Lower lobe of right lung (tissue), 2 donors: ENCODE measurements around the gene KLF7. TPM values are rescaled to one million over a fixed set of nuclear protein-coding genes. Genes with fewer than 3 reads are reported as not detected.
A peak's percentile ranks its signal among the peaks of the same experiment; 100 is the strongest.

Experiments used
- ATAC-seq, 2 donors: fragments of 200-7000 bp; cut with Tn5 transposase; one replicate each; pipeline ENCODE4 v1.9.1; 2020 to 2022; ENCODE audit warnings: mild to moderate bottlenecking in 2 of 2, moderate library complexity in 2 of 2
- DNase-seq: peaks from one replicate; pipeline ENCODE4 v3.0.0-alpha.2; 2020
- H3K27ac ChIP-seq: fragments of 200-600 bp; one replicate; pipeline ENCODE4 v1.8.0; 2022
- H3K27me3 ChIP-seq: fragments of 200-600 bp; one replicate; pipeline ENCODE4 v1.8.0; 2022; ENCODE audit warnings: low read depth
- H3K36me3 ChIP-seq: fragments of 200-600 bp; one replicate; pipeline ENCODE4 v1.8.0; 2022; ENCODE audit warnings: mild to moderate bottlenecking
- H3K4me1 ChIP-seq: fragments of 200-600 bp; one replicate; pipeline ENCODE4 v1.8.0; 2022
- H3K4me3 ChIP-seq: fragments of 200-600 bp; one replicate; pipeline ENCODE4 v1.8.0; 2022; ENCODE audit warnings: mild to moderate bottlenecking
- H3K9me3 ChIP-seq: fragments of 200-600 bp; one replicate; pipeline ENCODE4 v1.8.0; 2022
- CTCF ChIP-seq: fragments of 200-600 bp; IDR thresholded peaks from one replicate; pipeline ENCODE4 v1.8.0; 2022; ENCODE audit warnings: antibody characterized with exemption, mild to moderate bottlenecking
- intact Hi-C: fragments of 100-400 bp; cut with DNase I; formaldehyde crosslinking; loops from one replicate; pipeline ENCODE4 v1.11.0; 2022
- total RNA-seq: library from RNA; stranded (reverse); fragmentation: NEBNext Ultra II Directional; extraction: Animal tissue kit (Norgen Biotek cat#: 25700); gene quantifications from one replicate; pipeline ENCODE4 v1.2.1, GENCODE V29; 2021
- donor health status: DM: no; HTN: yes; CAD: no; lungs with severe emphysema.

The KLF7 gene
- total RNA-seq, 1 donor from 2014 or later: 66.5 TPM

GRCh38 chr2:207110715-207111114, 55.0 kb downstream of the KLF7 start:
- Histone ChIP-seq H3K9me3 (no peaks in the 10 kb centered on the region), H3K4me1 (peaks cover 10% of the 10 kb centered on the region), H3K27ac (no peak overlapping the region), H3K4me3 (no peak overlapping the region), H3K27me3 (no peaks in the 10 kb centered on the region), H3K36me3 (peaks cover 18% of the 10 kb centered on the region)
- TF ChIP-seq CTCF: no peak
- DNase-seq (no peak), ATAC-seq (peak in 1 of 2 donors; percentile 56)
- intact Hi-C loops: no loop called here

GRCh38 chr2:207110310-207110709, 55.4 kb downstream of the KLF7 start:
- Histone ChIP-seq H3K9me3 (no peaks in the 10 kb centered on the region), H3K27me3 (no peaks in the 10 kb centered on the region), H3K36me3 (peaks cover 22% of the 10 kb centered on the region), H3K4me3 (no peak overlapping the region), H3K27ac (no peak overlapping the region), H3K4me1 (peaks cover 10% of the 10 kb centered on the region)
- DNase-seq: no peak
- TF ChIP-seq CTCF: no peak
- no peak for ATAC-seq
- intact Hi-C loops: no loop called here

GRCh38 chr2:207109768-207110167, 56.0 kb downstream of the KLF7 start:
- intact Hi-C loops: no loop called here
- no peak for ATAC-seq
- peaks cover 27% of the 10 kb centered on the region for H3K36me3 ChIP-seq

DNA sequence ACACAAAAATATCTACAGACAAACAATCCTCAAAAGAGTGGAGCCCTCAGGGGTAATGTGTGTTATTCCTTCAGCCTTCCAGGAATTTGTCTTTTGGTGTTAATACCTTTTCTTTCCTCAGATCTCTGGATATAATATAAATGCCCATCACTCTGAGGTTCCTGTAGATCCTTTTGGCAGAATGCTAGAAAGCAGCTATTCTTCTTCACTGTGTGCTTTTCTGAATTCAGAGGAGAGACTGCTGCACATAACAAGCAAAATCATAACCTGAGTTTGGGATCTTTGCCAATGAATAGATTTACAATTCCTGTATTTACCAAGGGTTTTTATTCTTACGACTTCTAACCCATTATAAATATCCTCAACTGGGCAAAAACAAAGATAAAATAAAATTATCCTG, 57.3 kb downstream of the KLF7 start:
- Histone ChIP-seq H3K27me3 (no peaks in the 10 kb centered on the region), H3K4me1 (peaks cover 10% of the 10 kb centered on the region), H3K9me3 (no peaks in the 10 kb centered on the region), H3K27ac (no peak overlapping the region), H3K36me3 (peaks cover 40% of the 10 kb centered on the region), H3K4me3 (no peak overlapping the region)
- TF ChIP-seq CTCF: no peak
- DNase-seq (no peak), ATAC-seq (no peak)
- intact Hi-C loops: no loop called here

More at GRCh38 chr2:207109768-207110167, 56.0 kb downstream of the KLF7 start:
- H3K9me3 ChIP-seq: no peaks in the 10 kb centered on the region
- no peak overlapping the region for H3K27ac ChIP-seq
- no peaks in the 10 kb centered on the region for H3K27me3 ChIP-seq
- no peak for DNase-seq
- no peak overlapping the region for H3K4me3 ChIP-seq
- TF ChIP-seq CTCF: no peak
- H3K4me1 ChIP-seq: peaks cover 10% of the 10 kb centered on the region

DNA sequence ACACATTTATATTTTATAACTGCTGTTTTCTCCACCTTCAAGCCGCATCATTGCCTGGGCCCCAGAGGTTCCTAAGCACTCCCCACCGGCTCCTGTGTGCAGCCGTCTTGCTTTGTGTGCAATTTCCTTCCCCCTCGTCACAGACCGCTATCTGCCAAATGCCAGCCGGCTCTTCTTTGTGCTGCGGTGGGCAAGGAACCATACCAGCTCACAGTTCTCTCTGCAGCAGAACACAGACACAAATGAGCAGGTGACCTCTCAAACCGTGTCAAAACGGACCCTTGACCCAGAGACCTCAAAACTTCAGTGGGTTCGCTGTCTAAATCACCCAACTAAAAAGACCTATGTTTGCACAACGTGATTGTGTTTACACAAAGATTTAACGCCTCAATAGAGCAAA, 58.2 kb downstream of the KLF7 start:
- TF ChIP-seq CTCF: no peak
- intact Hi-C loops: no loop called here
- peaks cover 10% of the 10 kb centered on the region for H3K4me1 ChIP-seq
- H3K4me3 ChIP-seq: no peak overlapping the region
- ATAC-seq (peak in 1 of 2 donors; percentile 53), DNase-seq (peak; percentile 55)
- H3K36me3 ChIP-seq: peaks cover 40% of the 10 kb centered on the region
- no peaks in the 10 kb centered on the region for H3K9me3 ChIP-seq
- H3K27me3 ChIP-seq: no peaks in the 10 kb centered on the region
- H3K27ac ChIP-seq: peak overlapping the region; percentile 15

- Histone ChIP-seq H3K4me3 (no peak overlapping the region), H3K27ac (no peak overlapping the region), H3K36me3 (peaks cover 40% of the 10 kb centered on the region), H3K9me3 (no peaks in the 10 kb centered on the region), H3K4me1 (peaks cover 10% of the 10 kb centered on the region), H3K27me3 (no peaks in the 10 kb centered on the region)
- intact Hi-C loops: no loop called here
- ATAC-seq (no peak), DNase-seq (no peak)
- TF ChIP-seq CTCF: no peak
These were observed 58.6 kb downstream of the KLF7 start for GRCh38 chr2:207107131-207107530.
